Limb (tissue), 2 donors: ENCODE measurements around the gene ARGLU1.

Experiments
- DNase-seq, 2 donors: peaks; one replicate each; pipeline ENCODE4 v3.0.0-alpha.2; 2016; ENCODE audit errors: extremely low spot score in 2 of 2

The ARGLU1 gene

GRCh38 chr13:106548064-106548696 lies 19.8 kb downstream of the ARGLU1 start:
- no peak for DNase-seq

GRCh38 chr13:106541826-106542225 lies 26.1 kb downstream of the ARGLU1 start:
- DNase-seq: no peak

DNA sequence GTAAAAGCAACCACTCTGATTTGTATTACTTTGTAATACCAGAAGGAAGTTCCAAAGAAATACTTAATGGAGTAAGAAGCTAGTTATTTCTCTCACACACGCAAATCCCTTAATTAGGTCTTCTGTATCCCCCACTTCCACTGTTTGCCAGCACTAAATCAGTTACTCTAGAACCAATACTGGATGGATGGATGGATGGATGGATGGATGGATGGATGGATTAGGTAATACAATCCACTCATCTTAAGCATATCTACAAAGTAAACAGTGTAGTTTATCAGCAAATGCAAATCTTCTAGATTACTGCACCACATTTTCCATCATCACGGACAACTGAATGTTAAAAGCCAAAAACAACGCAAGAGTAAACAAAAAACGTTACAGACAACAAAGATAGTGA lies 27.3 kb downstream of the ARGLU1 start:
- no peak for DNase-seq

DNA sequence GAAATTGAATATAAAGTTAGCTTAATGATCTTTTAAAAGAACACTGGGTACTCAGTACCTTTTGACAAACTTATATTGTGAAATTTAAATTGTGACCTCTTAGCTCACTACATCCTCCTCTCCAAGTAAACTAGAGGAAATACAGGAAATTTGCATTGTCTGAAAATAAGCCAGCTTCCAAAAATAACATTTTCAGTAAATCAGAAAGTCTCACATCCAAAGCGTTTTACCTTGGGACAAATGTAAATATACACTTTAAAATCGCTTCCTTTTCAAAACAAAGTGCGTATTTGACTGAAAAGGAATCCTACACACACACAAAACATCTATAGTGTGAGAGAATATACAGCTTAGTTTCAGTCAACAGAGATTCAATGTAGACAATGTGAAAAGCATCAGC lies 30.4 kb downstream of the ARGLU1 start:
- DNase-seq: no peak

DNA sequence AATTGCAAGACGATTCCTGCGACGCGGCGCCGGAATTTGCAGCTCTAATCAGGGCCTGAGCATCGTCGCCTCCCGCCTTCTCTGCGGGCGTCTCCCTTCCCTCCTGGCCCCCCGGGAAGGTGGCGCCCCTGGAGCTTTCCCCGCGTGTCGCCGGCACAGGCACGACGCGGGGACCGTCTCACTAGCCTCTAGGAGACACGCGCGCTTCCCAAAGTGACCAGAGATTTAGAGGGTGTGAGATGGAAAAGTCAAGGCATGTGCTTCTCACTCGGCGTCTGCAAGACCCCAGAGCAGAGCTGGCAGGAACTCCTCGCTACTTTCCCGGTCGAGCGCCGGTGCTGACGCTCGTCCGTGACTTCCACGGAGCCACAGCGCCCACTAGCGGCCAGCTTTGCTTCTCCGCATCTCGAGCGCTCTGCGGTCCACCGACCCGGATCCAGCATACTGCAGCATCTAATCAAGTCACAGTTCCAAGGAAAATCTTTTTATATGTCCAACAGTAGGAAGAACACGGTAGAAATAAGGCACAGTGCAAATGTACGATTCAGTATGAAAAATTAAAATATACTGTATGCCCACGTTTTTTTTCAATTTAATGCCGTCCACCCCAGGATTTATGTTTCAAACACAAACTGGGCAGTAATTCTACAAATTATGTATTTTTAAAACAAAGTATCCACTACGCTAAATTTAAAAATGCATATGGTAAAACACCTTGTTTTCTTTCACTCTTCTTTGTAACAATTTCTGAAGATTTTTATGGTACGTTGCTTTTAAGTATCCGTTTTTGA lies 31.5 kb downstream of the ARGLU1 start:
- DNase-seq: peak; percentile 92 to 96

GRCh38 chr13:106535552-106536243 lies 32.2 kb downstream of the ARGLU1 start, which contains the start of gene EFNB2:
TSS of gene EFNB2 (minus strand) at chr13:106535662. CDS start at chr13:106534964, 698 bp downstream.
- DNase-seq: peak; percentile 93 to 94

GRCh38 chr13:106534639-106535551 lies 33.0 kb downstream of the ARGLU1 start:
- peak in 1 of 2 donors; percentile 73 for DNase-seq

- DNase-seq: peak in 1 of 2 donors; percentile 76
Observed at GRCh38 chr13:106533943-106534638, 33.8 kb downstream of the ARGLU1 start.

DNA sequence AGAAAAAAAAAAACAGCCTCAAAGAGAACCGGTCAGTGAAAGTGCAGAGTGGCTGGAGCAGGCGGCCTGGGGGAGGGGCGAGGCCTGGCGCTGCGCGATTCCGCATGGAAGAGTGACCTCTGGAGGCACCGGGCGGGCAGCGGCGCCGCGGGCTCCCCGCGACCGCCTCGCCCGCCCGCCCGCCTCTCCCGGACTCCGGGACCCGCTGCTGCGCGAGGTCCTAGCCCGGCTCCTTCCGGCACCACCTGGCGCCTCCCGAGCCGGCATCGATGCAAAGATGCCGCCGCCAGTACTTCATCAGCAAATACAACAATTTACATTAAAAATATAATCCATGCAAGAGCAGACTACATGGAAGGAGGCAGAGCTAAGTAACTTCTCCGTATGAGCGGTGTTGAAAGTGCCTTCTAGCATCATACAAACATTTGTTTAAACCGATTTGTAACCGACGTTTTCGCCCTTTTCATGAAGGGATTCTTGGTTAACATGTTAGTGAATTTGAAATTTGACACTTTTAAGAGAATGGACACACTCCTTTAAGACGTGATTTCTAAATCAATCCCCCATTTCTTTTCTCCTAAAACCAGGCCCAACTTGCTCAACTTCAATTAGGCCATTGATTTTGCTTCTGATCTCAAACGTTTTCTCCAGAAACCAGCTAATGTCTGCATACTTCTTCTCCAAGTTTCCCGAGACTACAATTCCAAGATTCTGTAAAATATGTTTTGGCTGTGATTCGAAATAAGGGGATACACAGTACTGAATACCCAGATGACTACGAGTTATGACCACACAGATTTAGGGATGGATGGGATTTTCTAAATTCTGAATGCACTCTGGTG lies 34.6 kb downstream of the ARGLU1 start:
- peak; percentile 80 to 90 for DNase-seq

DNA sequence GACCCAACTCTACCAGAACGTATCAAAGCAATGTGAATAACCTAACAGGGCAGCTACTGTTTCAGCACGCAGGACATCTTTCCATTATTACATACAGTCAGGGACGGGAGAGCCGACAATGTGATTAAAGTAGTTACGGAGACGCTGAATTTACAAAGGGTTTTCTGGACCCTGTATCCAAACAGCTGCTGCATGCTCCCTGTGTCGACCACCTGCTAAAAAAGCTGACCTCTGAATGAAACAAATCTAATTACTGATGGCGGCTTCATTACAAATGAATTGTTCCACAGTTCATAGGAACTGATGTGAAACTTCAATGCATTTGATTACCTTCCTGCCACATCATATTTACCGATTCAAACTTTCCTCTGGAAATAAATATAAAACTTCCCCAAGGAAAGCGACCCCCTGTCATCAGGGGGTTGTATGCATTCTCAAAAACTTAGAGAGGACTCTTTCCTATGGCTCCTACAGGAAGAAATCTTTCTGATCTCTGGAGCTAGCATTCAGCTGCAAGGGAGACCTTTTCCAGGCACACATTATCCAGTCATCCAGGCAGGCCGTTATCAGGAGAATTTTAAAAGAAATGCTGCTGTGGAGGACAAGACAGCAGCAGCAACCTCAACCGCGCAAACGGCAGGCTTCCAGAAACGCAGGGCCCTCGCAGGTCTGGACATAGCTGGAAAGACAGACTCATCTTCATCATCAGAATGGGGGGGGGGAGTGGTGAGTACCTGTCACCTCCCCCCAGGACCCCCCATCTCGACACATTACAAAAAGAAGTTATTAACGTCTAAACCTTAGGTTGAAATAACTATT lies 35.6 kb downstream of the ARGLU1 start:
- peak in 1 of 2 donors; percentile 53 for DNase-seq

DNA sequence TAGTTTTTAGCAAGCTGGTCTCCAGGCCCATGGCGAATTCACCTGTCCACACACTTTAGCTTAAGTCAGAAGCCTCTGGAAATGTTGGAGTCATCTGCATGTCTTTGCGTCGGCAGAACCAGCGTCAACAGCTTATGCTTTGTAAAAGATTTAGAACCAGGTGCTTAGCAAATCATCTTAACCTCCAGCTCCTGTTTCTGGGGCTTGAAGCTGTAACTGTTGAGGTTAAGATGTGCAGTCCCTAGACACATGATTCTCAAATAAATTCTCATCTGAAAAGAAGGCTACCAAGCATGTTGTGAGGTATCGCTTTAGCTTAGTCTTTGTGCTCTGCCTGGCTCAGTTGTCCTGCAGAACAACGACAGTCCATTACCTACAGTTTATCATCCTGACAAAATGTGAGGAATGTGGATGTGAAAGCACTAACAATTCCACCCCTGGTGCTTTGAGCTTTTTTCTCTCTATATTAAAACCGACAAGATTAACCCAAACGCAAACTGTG lies 36.9 kb downstream of the ARGLU1 start:
- DNase-seq: no peak

- no peak for DNase-seq
Observed at GRCh38 chr13:106530171-106530851, 37.6 kb downstream of the ARGLU1 start.

DNA sequence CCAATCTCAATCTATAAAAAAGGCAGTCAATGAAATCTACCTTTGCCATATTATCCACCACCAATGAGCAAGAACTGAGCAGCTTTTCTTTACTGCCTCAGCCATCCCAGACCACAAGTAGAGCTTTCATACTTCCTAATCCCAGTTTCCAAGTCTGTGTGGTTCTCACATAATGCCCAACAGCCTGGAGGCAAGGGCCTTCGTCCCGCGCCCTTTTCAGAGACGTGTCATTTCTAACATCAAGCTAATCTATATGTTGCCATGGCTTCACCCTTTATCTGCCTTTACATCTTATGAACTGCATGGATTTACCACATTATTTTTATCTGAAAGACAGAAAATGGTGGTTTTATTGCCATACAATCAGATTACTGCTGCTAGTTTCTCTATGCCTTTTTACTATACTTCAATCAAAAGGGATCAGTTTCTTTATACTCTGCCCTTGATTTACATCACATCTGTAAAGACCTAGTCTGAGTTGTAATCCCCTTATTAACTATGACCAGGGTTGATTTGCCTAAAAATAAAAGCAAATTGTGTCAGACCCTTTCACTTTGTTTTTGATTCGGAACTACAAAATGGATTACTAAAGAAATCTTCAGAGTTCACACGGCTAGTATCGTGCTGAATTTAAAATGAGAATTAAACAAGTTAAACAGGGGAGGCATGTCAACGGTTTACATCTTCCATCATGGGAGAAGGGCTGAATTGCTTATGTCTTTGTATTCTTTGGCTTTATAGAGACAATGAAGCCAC lies 38.3 kb downstream of the ARGLU1 start:
- no peak for DNase-seq

DNA sequence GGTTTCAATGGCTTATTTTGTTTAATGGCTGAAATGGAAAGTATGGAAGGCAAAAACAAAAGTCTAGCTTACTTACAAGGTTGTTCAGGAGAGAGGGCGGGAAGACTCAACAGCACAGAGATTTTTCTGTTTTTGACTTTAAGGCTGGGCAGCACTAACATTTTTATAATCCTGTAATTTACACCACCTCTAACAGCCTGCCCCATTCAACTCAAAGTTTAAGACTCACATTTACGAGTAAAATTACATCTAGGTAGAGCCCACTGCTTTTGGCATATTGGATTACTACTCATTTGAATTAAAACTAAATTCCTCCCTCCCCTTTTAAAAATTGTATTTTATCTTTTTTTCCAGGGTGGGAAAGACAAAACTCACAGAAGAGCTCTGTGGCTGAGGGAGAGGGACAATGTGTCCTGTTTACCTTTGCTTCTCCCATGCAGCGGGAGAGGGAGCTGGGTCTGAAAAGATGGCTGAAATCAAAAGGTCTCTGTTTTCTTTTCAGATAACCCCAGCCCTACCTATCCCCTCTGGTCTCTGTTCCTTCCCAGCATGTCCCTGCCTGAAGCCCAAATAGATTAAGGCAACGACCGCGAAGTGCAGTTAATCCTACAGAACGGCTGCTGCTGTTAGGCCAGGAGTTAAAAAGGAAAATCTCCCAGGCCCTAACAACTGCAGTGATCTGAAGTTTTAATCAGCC lies 39.1 kb downstream of the ARGLU1 start:
- DNase-seq: no peak

DNA sequence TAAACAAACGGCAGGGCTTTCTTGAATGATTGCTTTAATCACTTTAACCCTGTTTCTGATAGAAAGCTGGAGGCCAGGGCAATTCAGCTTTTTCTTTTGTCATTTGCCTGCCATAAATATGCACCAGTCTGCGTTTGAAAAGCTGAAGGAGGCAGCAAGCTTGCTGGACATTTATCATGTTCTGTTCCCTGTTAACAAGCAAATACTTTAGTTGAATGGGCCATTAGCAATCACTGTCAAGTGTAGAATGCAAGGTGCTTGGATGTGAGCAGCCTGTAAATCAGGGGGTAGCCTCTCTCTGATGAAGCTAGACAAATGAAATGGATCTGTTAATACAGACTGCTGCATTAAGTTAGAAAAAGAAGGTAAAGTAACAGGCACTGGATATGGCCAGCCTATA lies 40.1 kb downstream of the ARGLU1 start:
- no peak for DNase-seq

- DNase-seq: no peak
Observed at GRCh38 chr13:106527445-106527801, 40.5 kb downstream of the ARGLU1 start.
